SK-N-SH (cell line): ENCODE data around the gene MYO7A. TPM values are rescaled to one million over a fixed set of nuclear protein-coding genes. Genes with fewer than 3 reads are reported as not detected.

Experiments
- CTCF ChIA-PET: fragments of 300-600, 350-600 bp; formaldehyde crosslinking; extraction: SDS; loops from one replicate; lab custom pipeline; 2021; lab: Yijun Ruan, JAX
- POLR2A ChIA-PET: fragments of 350-600 bp; sonication (Branson Sonifier 250); formaldehyde crosslinking; extraction: SDS; loops from one replicate; lab custom pipeline; 2020; ENCODE audit warnings: antibody characterized with exemption, inconsistent platforms; lab: Yijun Ruan, JAX
- DNase-seq: peaks from one replicate; pipeline ENCODE4 v3.0.0; 2012
- H2AFZ ChIP-seq: fragments of 200-600 bp; sonication (generic); 2 replicates; pipeline ENCODE4 v1.8.1; 2016; ENCODE audit warnings: antibody characterized with exemption, mild to moderate bottlenecking, low read depth
- H3F3A ChIP-seq: fragments of 200-600 bp; sonication (generic); replicated peaks from 2 replicates; pipeline ENCODE3; 2016; ENCODE audit warnings: antibody characterized with exemption, mild to moderate bottlenecking; ENCODE audit not compliant: insufficient read depth
- H3K27ac ChIP-seq, 2 experiments: fragments of 200-500 bp in 1 of 2; fragments of 200-600 bp in 1 of 2; sonication (Bioruptor generic) in 1 of 2; sonication (generic), shearing (Covaris generic) in 1 of 2; 2 replicates each; pipeline versions ENCODE4 v1.5.1 to v1.6.1; 2014 to 2016; ENCODE audit warnings: low read depth in 2 of 2, inconsistent platforms in 1 of 2, low read length in 1 of 2, mild to moderate bottlenecking in 1 of 2, mixed read lengths in 1 of 2
- H3K27me3 ChIP-seq: fragments of 200-600 bp; sonication (generic), shearing (Covaris generic); 2 replicates; pipeline ENCODE4 v1.6.1; 2016; ENCODE audit warnings: mixed run types; ENCODE audit not compliant: insufficient read depth
- H3K36me3 ChIP-seq, 2 experiments: fragments of 200-500 bp in 1 of 2; fragments of 200-600 bp in 1 of 2; sonication (Bioruptor generic) in 1 of 2; sonication (generic) in 1 of 2; replicated peaks in 1 of 2; 2 replicates each; pipeline versions ENCODE3 to v1.5.1; 2014 to 2016; ENCODE audit warnings: low read length in 1 of 2, mild to moderate bottlenecking in 1 of 2; ENCODE audit not compliant: insufficient read depth in 2 of 2, control insufficient read depth in 1 of 2
- H3K4me1 ChIP-seq, 2 experiments: fragments of 200-500 bp in 1 of 2; fragments of 200-600 bp in 1 of 2; sonication (Bioruptor generic) in 1 of 2; sonication (generic), shearing (Covaris generic) in 1 of 2; 2 replicates each; pipeline versions ENCODE4 v1.5.1 to v1.6.1; 2014 to 2016; ENCODE audit warnings: low read depth in 1 of 2, low read length in 1 of 2, mixed run types in 1 of 2; ENCODE audit not compliant: insufficient read depth in 2 of 2, control insufficient read depth in 1 of 2
- H3K4me2 ChIP-seq: fragments of 200-600 bp; sonication (generic), shearing (Covaris generic); 2 replicates; pipeline ENCODE4 v1.6.1; 2017; ENCODE audit warnings: mixed run types
- H3K4me3 ChIP-seq, 2 experiments: fragments of 200-500 bp in 1 of 2; fragments of 200-600 bp in 1 of 2; sonication (Bioruptor generic) in 1 of 2; sonication (generic), shearing (Covaris generic) in 1 of 2; 2 replicates each; pipeline versions ENCODE4 v1.5.1 to v1.8.1; 2014 to 2016; ENCODE audit warnings: low read depth in 2 of 2, inconsistent platforms in 1 of 2, low read length in 1 of 2, mild to moderate bottlenecking in 1 of 2, mixed read lengths in 1 of 2, moderate library complexity in 1 of 2
- H3K79me2 ChIP-seq: fragments of 200-600 bp; sonication (generic); 2 replicates; pipeline ENCODE4 v1.8.1; 2017; ENCODE audit warnings: mild to moderate bottlenecking; ENCODE audit not compliant: insufficient read depth
- H3K9ac ChIP-seq: fragments of 200-600 bp; sonication (generic); 2 replicates; pipeline ENCODE4 v1.6.1; 2017; ENCODE audit warnings: mixed run types
- H3K9me2 ChIP-seq: fragments of 200-600 bp; sonication (generic); 2 replicates; pipeline ENCODE4 v1.6.1; 2017; ENCODE audit warnings: mixed run types
- H3K9me3 ChIP-seq: fragments of 200-600 bp; sonication (generic); 2 replicates; pipeline ENCODE4 v1.6.1; 2017; ENCODE audit warnings: mixed run types, mild to moderate bottlenecking, moderate library complexity
- H4K20me1 ChIP-seq: fragments of 200-600 bp; sonication (generic); 2 replicates; pipeline ENCODE4 v1.6.1; 2017; ENCODE audit warnings: mild to moderate bottlenecking, mixed run types; ENCODE audit not compliant: insufficient read depth
- FOSL2 ChIP-seq: IDR thresholded peaks from 2 replicates; pipeline ENCODE4 v1.4.0; 2012; ENCODE audit warnings: low read depth, mild to moderate bottlenecking, moderate library complexity, borderline replicate concordance
- FOXM1 ChIP-seq: IDR thresholded peaks from 2 replicates; pipeline ENCODE4 v1.4.0; 2012; ENCODE audit warnings: low read depth, mild to moderate bottlenecking
- GABPA ChIP-seq: IDR thresholded peaks from 2 replicates; pipeline ENCODE4 v1.4.0; 2012; ENCODE audit warnings: low read depth, mild to moderate bottlenecking
- GATA2 ChIP-seq: sonication (generic); formaldehyde crosslinking; IDR thresholded peaks from 2 replicates; pipeline ENCODE4 v1.5.0; 2020; ENCODE audit warnings: mild to moderate bottlenecking, missing genetic modification reagents
- JUND ChIP-seq: IDR thresholded peaks from 2 replicates; pipeline ENCODE4 v1.4.0; 2012
- MEF2A ChIP-seq: IDR thresholded peaks from 2 replicates; pipeline ENCODE4 v1.4.0; 2012; ENCODE audit warnings: low read depth, borderline replicate concordance
- NFIC ChIP-seq: IDR thresholded peaks from 2 replicates; pipeline ENCODE4 v1.4.0; 2012; ENCODE audit warnings: borderline replicate concordance
- POLR2AphosphoS5 ChIP-seq: IDR thresholded peaks from 2 replicates; pipeline ENCODE4 v1.6.1; 2012; ENCODE audit warnings: low read depth, low read length
- RAD21 ChIP-seq: IDR thresholded peaks from 2 replicates; pipeline ENCODE4 v1.6.1; 2012; ENCODE audit warnings: mild to moderate bottlenecking, low read length
- RFX5 ChIP-seq: IDR thresholded peaks from 2 replicates; pipeline ENCODE4 v1.6.1; 2012; ENCODE audit warnings: mild to moderate bottlenecking, improper control_type of control experiment, low read length
- SMC3 ChIP-seq: IDR thresholded peaks from 2 replicates; pipeline ENCODE4 v1.6.1; 2012; ENCODE audit warnings: low read depth, low read length, improper control_type of control experiment
- TCF12 ChIP-seq: IDR thresholded peaks from 2 replicates; pipeline ENCODE4 v1.4.0; 2012
- TEAD4 ChIP-seq: IDR thresholded peaks from 2 replicates; pipeline ENCODE4 v1.4.0; 2012; ENCODE audit warnings: mild to moderate bottlenecking, borderline replicate concordance; ENCODE audit not compliant: insufficient read depth
- WGBS: methylation state at CpG from one replicate; pipeline ENCODE4 v1.1.6; 2017; ENCODE audit warnings: low lambda C conversion rate; 5-methylcytosine and 5-hydroxymethylcytosine counted together
- polyA plus RNA-seq, 3 experiments: library from polyadenylated mRNA; depleted of rRNA; stranded (reverse); fragments of >200 nt; gene quantifications; 2 replicates each; pipeline ENCODE4 v1.2.3, GENCODE V29; 2012
- TF ChIP-seq, protein P1 (sequence below): fragments of 200-600 bp; sonication (generic); IDR thresholded peaks from 2 replicates; pipeline ENCODE4 v1.6.1; 2017; ENCODE audit warnings: antibody characterized with exemption, mild to moderate bottlenecking, moderate library complexity
- TF ChIP-seq, protein P2 (sequence below): fragments of 150-350 bp; IDR thresholded peaks from 2 replicates; pipeline ENCODE4 v1.6.1; 2017; ENCODE audit warnings: antibody characterized with exemption, low read length, low read depth, borderline replicate concordance
- TF ChIP-seq, protein P3 (sequence below): IDR thresholded peaks from 2 replicates; pipeline ENCODE4 v1.6.1; 2012; ENCODE audit warnings: mild to moderate bottlenecking, low read depth, low read length, moderate library complexity
- TF ChIP-seq, protein P4 (sequence below): IDR thresholded peaks from 2 replicates; pipeline ENCODE4; 2012

The MYO7A gene
- polyA plus RNA-seq, 1 of the 3 experiments (the other 2 are of a cell fraction), result 0.08 TPM

DNA sequence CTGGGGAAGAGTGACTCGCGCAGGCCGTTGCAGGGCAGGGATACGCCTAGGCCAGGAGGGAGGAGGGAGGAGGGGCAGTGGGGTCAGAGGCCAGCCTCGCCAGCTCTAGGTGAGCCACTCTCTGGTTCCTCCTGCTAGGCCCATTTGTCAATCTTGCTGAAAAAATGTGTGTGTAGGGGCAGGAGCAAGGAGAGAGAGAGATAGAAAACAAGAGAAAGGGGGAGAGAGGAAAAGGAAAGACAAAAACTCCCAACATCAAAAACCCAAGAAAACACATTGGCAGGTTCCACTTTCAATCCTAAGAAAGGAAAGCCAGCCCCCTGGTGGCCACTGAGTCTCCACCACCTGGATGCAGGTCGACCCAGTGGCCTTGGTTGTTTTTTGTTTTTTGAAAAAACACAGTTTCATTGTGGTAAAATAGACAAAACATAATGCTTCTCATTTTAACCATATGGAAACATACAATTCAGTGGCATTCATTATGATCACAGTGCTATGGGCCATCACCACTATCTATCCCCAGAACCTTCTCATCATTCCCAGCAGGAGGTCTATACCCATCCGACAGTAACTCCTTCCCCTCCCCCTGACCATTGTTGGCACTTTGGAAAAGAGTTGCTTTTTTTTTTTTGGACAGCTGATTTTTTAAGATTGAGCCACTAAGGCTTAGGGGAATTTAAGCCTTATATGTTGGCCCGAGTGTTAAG is 14.5 kb upstream of the MYO7A start:
- Histone ChIP-seq H3K9ac (no peak overlapping the region), H3K79me2 (peaks cover 10% of the 10 kb centered on the region; the same call in 1 of the 2 replicates), H3K4me2 (no peak overlapping the region), H4K20me1 (no peaks in the 10 kb centered on the region), H3K36me3 (peaks cover 0 to 4% of the 10 kb centered on the region in 2 experiments), H3K9me2 (no peaks in the 10 kb centered on the region), H3F3A (peaks cover 10% of the 10 kb centered on the region), H3K9me3 (no peaks in the 10 kb centered on the region), H2AFZ (no peak overlapping the region), H3K27ac (no peak overlapping the region), H3K4me3 (no peak overlapping the region; a peak in 1 of 4 replicates), H3K4me1 (peaks cover 3 to 27% of the 10 kb centered on the region in 2 experiments; a peak in 3 of 4 replicates), H3K27me3 (no peaks in the 10 kb centered on the region)
- TF ChIP-seq SMC3 (peak; percentile 65), POLR2AphosphoS5 (no peak), TCF12 (no peak), FOSL2 (no peak), GATA2 (no peak), NFIC (no peak), RAD21 (peak; percentile 67), FOXM1 (no peak)
- TF ChIP-seq, protein P1, sequence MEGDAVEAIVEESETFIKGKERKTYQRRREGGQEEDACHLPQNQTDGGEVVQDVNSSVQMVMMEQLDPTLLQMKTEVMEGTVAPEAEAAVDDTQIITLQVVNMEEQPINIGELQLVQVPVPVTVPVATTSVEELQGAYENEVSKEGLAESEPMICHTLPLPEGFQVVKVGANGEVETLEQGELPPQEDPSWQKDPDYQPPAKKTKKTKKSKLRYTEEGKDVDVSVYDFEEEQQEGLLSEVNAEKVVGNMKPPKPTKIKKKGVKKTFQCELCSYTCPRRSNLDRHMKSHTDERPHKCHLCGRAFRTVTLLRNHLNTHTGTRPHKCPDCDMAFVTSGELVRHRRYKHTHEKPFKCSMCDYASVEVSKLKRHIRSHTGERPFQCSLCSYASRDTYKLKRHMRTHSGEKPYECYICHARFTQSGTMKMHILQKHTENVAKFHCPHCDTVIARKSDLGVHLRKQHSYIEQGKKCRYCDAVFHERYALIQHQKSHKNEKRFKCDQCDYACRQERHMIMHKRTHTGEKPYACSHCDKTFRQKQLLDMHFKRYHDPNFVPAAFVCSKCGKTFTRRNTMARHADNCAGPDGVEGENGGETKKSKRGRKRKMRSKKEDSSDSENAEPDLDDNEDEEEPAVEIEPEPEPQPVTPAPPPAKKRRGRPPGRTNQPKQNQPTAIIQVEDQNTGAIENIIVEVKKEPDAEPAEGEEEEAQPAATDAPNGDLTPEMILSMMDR, result peak; percentile 65
- TF ChIP-seq, protein P2, sequence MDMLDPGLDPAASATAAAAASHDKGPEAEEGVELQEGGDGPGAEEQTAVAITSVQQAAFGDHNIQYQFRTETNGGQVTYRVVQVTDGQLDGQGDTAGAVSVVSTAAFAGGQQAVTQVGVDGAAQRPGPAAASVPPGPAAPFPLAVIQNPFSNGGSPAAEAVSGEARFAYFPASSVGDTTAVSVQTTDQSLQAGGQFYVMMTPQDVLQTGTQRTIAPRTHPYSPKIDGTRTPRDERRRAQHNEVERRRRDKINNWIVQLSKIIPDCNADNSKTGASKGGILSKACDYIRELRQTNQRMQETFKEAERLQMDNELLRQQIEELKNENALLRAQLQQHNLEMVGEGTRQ, result no peak
- DNase-seq, result peak; percentile 74
- 68% methylated on average over 8 of the region's 8 CpGs for WGBS
- ChIA-PET CTCF (interaction anchor here (0.6 to 11.2 kb wide), 21 partner anchors 8 to 1169 kb away, joined by 3 to 111 read pairs (median 5); partner anchors contain the start of gene MYO7A), POLR2A (no interaction called here)

DNA sequence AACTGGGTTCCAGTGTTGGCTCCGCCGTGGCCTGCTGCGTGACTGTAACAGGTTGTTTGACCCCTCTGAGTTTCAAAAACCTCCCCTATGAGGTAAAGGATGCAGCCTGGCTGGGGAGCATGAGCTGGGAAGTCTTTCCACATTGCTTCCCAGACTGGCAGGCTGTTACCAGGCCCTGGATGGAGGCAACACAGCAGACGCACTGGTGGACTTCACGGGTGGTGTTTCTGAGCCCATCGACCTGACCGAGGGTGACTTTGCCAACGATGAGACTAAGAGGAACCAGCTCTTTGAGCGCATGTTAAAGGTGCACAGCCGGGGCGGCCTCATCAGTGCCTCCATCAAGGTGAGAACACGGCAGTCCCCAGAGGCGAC is 14.0 kb upstream of the MYO7A start:
- no peak overlapping the region for H3K4me3 ChIP-seq
- no peak for DNase-seq
- H3K79me2 ChIP-seq, result peaks cover 10% of the 10 kb centered on the region; the same call in 1 of the 2 replicates
- no peak overlapping the region for H2AFZ ChIP-seq
- H3K9me2 ChIP-seq, result no peaks in the 10 kb centered on the region
- no peak overlapping the region for H3K27ac ChIP-seq
- 86% methylated on average over 11 of the region's 13 CpGs for WGBS
- no peak overlapping the region for H3K4me2 ChIP-seq
- H3K4me1 ChIP-seq, result peaks cover 3 to 21% of the 10 kb centered on the region in 2 experiments; a peak in 3 of 4 replicates
- H4K20me1 ChIP-seq, result no peaks in the 10 kb centered on the region
- ChIA-PET CTCF (interaction anchor here (0.8 to 11.2 kb wide), 11 partner anchors 8 to 77 kb away, joined by 3 to 111 read pairs (median 4); partner anchors contain the start of gene MYO7A), POLR2A (no interaction called here)
- peaks cover 0 to 6% of the 10 kb centered on the region in 2 experiments for H3K36me3 ChIP-seq
- H3K9me3 ChIP-seq, result no peaks in the 10 kb centered on the region
- no peaks in the 10 kb centered on the region for H3K27me3 ChIP-seq
- H3F3A ChIP-seq, result peaks cover 4% of the 10 kb centered on the region
- no peak overlapping the region for H3K9ac ChIP-seq
- no peak for TF ChIP-seq GATA2
- TF ChIP-seq TEAD4, result no peak
- TF ChIP-seq, protein P3, sequence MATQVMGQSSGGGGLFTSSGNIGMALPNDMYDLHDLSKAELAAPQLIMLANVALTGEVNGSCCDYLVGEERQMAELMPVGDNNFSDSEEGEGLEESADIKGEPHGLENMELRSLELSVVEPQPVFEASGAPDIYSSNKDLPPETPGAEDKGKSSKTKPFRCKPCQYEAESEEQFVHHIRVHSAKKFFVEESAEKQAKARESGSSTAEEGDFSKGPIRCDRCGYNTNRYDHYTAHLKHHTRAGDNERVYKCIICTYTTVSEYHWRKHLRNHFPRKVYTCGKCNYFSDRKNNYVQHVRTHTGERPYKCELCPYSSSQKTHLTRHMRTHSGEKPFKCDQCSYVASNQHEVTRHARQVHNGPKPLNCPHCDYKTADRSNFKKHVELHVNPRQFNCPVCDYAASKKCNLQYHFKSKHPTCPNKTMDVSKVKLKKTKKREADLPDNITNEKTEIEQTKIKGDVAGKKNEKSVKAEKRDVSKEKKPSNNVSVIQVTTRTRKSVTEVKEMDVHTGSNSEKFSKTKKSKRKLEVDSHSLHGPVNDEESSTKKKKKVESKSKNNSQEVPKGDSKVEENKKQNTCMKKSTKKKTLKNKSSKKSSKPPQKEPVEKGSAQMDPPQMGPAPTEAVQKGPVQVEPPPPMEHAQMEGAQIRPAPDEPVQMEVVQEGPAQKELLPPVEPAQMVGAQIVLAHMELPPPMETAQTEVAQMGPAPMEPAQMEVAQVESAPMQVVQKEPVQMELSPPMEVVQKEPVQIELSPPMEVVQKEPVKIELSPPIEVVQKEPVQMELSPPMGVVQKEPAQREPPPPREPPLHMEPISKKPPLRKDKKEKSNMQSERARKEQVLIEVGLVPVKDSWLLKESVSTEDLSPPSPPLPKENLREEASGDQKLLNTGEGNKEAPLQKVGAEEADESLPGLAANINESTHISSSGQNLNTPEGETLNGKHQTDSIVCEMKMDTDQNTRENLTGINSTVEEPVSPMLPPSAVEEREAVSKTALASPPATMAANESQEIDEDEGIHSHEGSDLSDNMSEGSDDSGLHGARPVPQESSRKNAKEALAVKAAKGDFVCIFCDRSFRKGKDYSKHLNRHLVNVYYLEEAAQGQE, result no peak
- TF ChIP-seq RFX5, result no peak
- TF ChIP-seq, protein P4, sequence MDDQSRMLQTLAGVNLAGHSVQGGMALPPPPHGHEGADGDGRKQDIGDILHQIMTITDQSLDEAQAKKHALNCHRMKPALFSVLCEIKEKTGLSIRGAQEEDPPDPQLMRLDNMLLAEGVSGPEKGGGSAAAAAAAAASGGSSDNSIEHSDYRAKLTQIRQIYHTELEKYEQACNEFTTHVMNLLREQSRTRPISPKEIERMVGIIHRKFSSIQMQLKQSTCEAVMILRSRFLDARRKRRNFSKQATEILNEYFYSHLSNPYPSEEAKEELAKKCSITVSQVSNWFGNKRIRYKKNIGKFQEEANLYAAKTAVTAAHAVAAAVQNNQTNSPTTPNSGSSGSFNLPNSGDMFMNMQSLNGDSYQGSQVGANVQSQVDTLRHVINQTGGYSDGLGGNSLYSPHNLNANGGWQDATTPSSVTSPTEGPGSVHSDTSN, result no peak
- no peak for TF ChIP-seq MEF2A
- TF ChIP-seq GABPA, result no peak
- no peak for TF ChIP-seq FOXM1
- TF ChIP-seq SMC3, result no peak
- TF ChIP-seq TCF12, result no peak
- no peak for TF ChIP-seq RAD21
- TF ChIP-seq JUND, result no peak
